ENCODE data around the gene AXIN2. TPM values are rescaled to one million over a fixed set of nuclear protein-coding genes. Genes with fewer than 3 reads are reported as not detected.

Gene AXIN2
- total and polyA plus RNA-seq, 5 donors = 8.9 to 31.1 (median 27.3) TPM

DNA sequence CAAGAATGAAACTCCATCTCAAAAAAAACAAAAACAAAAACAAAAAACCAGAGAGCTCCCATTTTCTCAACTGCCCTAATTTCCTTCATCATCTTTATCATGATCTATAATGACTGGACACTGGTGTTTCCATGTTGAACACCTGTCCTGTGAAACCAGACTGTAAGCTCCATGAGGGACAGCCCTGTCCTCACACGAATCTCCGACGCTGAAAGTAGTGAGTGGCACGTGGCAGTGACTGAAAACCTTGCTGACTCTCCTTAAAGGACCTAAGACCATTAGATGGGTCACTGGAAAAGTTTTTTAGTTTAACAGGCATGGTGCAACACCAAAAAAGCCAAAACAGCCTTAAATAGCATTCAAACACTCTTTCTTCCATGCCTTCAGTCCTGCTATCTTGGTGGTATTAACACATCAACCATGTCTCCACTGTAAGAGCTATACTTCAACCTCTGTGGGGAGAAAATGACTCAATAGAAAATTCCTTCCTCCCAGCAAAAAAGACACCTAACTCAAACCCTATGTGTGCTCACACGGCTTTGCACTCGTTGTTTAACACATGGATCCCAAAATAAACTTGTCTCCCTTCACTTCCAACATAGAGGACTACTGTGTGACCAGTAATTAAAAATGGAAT is 8.3 kb downstream of the AXIN2 start:
- Histone ChIP-seq H3K27ac (ENCODE audit: low read length) (peak overlapping the region; percentile 89), H3K4me1 (ENCODE audit: control insufficient read depth, insufficient read depth, low read length) (peaks cover 7% of the 10 kb centered on the region)
- DNase-seq = no peak

DNA sequence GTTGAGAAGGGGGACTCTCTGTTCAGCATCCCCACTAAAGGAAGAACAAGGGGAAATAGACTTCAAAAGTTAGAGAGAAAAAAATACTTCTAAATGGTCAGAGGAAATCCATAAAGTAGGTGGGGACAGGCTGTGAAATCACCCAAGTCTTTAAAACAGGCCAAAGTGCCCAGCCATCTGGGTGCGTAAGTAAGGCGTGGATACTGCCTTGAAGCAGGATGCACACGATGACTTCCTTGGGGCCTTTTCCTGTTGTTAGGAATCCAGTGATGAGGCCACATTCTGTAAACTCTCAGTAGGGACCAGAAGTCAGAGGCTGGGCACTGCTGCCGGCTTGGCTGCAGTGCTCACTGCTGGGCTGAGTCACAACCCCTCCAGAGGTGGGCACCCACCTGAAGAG is 9.2 kb downstream of the AXIN2 start:
- Histone ChIP-seq H3K9me3 (ENCODE audit: control insufficient read depth, low read length) (no peaks in the 10 kb centered on the region), H3K4me1 (ENCODE audit: control insufficient read depth, insufficient read depth, low read length) (peaks cover 4% of the 10 kb centered on the region), H3K27ac (ENCODE audit: low read length) (peak overlapping the region; percentile 74), H3K4me3 (ENCODE audit: low read length) (no peak overlapping the region), H3K27me3 (ENCODE audit: control insufficient read depth, insufficient read depth) (no peaks in the 10 kb centered on the region)
- DNase-seq = no peak
- ATAC-seq = no peak
- intact Hi-C loops (cut with DNase I) = loop anchor here in 1 of 4 donors (10.0 kb wide), 1 partner anchor 257 kb away; no protein-coding TSS in a partner anchor
- 70% methylated on average over 4 of the region's 4 CpGs for WGBS

More for the DNA sequence above, 8.3 kb downstream of the AXIN2 start:
- Histone ChIP-seq H3K9me3 (ENCODE audit: control insufficient read depth, low read length) (no peaks in the 10 kb centered on the region), H3K4me3 (ENCODE audit: low read length) (no peak overlapping the region), H3K27me3 (ENCODE audit: control insufficient read depth, insufficient read depth) (no peaks in the 10 kb centered on the region)
- ATAC-seq = no peak
- 76% methylated on average over 6 of the region's 6 CpGs for WGBS
- intact Hi-C loops (cut with DNase I) = loop anchor here in 1 of 4 donors (10.0 kb wide), 1 partner anchor 258 kb away; no protein-coding TSS in a partner anchor

DNA sequence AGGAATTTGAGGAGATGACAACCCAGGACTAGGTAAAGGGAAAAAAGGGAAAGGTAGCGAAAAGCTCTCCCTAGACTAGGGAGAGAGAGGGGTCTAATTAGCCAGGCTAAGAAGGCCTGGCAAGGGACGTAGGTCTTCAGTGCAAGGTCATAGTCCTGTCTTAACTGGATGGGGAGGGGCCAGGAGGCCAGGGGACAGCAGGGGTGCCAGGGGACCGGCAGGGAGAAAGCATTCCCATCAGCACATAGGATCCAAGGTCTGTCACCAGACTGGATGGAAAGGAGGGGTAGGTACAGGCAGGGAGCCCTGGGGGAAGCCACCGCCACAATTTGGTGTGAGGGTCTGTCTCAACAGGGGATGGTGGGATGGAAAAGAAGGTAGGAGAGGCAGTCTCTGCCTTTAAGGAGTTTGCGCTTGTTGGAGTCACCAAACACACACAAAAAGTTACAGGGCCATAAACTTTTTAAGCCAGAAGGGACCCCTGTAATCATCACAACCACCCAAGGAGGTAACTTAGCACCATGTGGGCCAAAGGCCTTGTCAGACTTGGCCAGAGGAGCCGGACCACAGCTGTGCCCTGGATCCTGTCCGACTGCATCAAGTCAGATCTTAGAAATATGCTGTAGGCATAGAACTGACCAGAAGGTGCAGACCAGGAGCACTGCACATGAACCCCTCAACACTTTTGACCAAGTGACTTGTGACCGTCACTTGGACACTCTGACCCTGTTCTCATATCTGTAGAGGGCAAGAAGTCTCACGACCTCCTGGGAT is 10.0 kb downstream of the AXIN2 start:
- no peak for ATAC-seq
- no peaks in the 10 kb centered on the region for H3K27me3 ChIP-seq (ENCODE audit: control insufficient read depth, insufficient read depth)
- no peaks in the 10 kb centered on the region for H3K9me3 ChIP-seq (ENCODE audit: control insufficient read depth, low read length)
- H3K4me3 ChIP-seq (ENCODE audit: low read length) = no peak overlapping the region
- peaks cover 8% of the 10 kb centered on the region for H3K4me1 ChIP-seq (ENCODE audit: control insufficient read depth, insufficient read depth, low read length)
- peak overlapping the region; percentile 74 for H3K27ac ChIP-seq (ENCODE audit: low read length)
- 70% methylated on average over 9 of the region's 9 CpGs for WGBS
- intact Hi-C loops (cut with DNase I) = loop anchor here in 1 of 4 donors (10.0 kb wide), 1 partner anchor 257 kb away; no protein-coding TSS in a partner anchor
- peak; percentile 37 to 72 (median 60) for DNase-seq

DNA sequence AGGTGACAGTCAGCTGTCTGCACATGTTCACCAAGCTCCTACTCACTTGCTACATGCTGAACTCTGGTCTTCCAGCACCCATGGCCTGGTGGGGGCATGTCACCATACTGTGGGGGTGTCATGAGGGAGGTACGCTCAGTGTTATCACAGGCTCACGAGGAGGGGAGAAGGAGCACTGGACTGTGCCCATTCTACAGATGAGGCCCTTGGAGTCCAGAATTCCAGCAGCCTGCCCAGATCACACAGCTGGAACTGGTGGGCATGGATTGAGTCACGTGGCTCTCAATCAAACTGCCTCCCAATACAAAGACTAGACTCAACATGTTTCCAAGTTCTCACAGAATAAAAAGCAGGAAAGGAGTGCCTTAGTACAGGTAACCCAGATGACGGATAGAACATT is 10.7 kb downstream of the AXIN2 start:
- 90% methylated on average over 4 of the region's 4 CpGs for WGBS
- no peaks in the 10 kb centered on the region for H3K9me3 ChIP-seq (ENCODE audit: control insufficient read depth, low read length)
- H3K4me3 ChIP-seq (ENCODE audit: low read length) = no peak overlapping the region
- H3K4me1 ChIP-seq (ENCODE audit: control insufficient read depth, insufficient read depth, low read length) = peaks cover 11% of the 10 kb centered on the region
- intact Hi-C loops (cut with DNase I) = loop anchor here in 1 of 4 donors (10.0 kb wide), 1 partner anchor 256 kb away; no protein-coding TSS in a partner anchor
- peak overlapping the region; percentile 74 for H3K27ac ChIP-seq (ENCODE audit: low read length)
- H3K27me3 ChIP-seq (ENCODE audit: control insufficient read depth, insufficient read depth) = no peaks in the 10 kb centered on the region
- DNase-seq = no peak
- no peak for ATAC-seq

DNA sequence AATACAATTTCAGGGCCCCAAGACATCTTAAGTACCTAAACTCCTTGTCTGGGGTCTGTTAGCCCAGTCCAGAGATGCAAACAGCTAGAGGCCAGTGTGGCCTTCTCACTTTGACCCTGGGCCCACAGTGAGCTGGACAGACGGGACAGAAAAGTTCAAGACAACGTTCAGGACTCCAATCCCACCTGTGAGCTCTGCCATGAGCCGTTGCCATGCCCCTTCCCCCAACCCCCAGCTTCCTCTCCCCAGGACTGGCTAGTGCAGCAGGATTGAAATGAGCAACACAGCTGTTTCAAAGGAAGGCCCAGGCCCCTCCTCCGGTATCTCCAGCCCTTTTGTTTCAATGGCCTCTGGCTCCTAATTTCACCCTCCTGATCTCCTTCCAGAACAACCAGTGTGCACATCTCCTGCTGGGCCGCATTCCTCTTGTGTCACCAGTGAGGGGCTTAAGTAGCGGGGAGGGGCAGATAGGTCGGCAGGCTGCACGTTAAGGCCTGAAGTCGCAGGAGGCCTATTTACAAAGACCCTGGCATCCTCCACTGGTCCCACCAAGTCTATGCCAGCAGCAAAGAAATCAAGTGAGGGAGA is 11.3 kb downstream of the AXIN2 start:
- H3K4me1 ChIP-seq (ENCODE audit: control insufficient read depth, insufficient read depth, low read length) = peaks cover 15% of the 10 kb centered on the region
- H3K4me3 ChIP-seq (ENCODE audit: low read length) = no peak overlapping the region
- H3K27me3 ChIP-seq (ENCODE audit: control insufficient read depth, insufficient read depth) = no peaks in the 10 kb centered on the region
- no peaks in the 10 kb centered on the region for H3K9me3 ChIP-seq (ENCODE audit: control insufficient read depth, low read length)
- H3K27ac ChIP-seq (ENCODE audit: low read length) = peak overlapping the region; percentile 53
- 62% methylated on average over 9 of the region's 9 CpGs for WGBS
- DNase-seq (no peak), ATAC-seq (no peak)
- intact Hi-C loops (cut with DNase I) = loop anchor here in 1 of 4 donors (10.0 kb wide), 1 partner anchor 255 kb away; no protein-coding TSS in a partner anchor

DNA sequence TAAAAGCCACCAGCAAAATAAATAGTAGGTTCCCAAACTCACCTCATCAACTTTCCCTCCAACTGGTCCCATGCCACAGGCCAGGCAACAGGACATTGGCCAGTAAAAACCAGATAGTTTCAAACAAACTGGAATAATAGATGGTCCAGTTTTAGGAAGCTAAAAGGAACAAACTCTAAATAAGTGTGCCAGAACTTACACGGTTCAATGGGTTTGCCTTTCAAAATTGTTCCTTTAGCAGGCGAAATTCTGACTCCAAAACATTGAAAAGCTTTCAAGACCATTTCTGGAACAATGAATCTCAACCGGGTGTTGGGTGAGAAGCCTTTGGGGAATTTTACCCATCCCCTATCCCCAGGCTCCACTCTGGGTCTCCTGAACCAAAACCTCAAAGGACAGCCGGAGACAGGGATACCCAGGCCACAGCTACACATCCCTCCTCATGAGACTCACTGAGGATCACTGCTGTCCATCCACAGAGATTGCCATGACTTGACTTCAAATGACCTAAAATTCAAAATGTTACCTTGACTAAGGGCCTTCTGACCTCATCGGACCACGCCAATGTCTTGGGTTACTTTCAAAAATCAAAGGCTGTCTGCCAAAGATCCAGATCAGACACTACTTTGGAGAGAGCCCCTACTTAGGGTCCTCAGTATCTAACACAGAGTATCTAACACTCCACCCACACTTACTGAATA is 13.0 kb downstream of the AXIN2 start:
- Histone ChIP-seq H3K9me3 (ENCODE audit: control insufficient read depth, low read length) (no peaks in the 10 kb centered on the region), H3K27ac (ENCODE audit: low read length) (peak overlapping the region; percentile 27), H3K4me3 (ENCODE audit: low read length) (no peak overlapping the region), H3K4me1 (ENCODE audit: control insufficient read depth, insufficient read depth, low read length) (peaks cover 18% of the 10 kb centered on the region), H3K27me3 (ENCODE audit: control insufficient read depth, insufficient read depth) (no peaks in the 10 kb centered on the region)
- DNase-seq (no peak), ATAC-seq (no peak)
- intact Hi-C loops (cut with DNase I) = no loop called here
- 96% methylated on average over 6 of the region's 6 CpGs for WGBS

DNA sequence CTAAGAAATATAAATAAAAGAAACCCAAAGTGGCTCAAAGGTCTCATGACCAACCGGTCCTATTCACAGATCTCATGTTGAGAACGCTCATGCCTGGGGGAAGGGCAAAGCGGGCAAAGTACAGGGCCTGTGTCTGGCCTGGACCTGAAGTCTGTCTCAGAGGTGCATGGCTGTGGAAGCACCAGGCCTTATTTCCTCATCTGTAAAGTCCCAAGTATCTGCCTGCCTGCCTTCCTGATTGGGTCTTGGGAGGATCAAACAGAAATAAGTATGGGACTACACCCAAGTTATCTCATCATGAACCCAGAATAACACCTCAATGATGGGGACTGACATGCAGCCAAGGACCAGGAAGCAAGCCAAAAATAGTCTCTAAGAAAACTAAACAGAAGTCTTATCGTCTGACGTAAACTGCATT is 14.2 kb downstream of the AXIN2 start:
- peak overlapping the region; percentile 95 for H3K27ac ChIP-seq (ENCODE audit: low read length)
- ATAC-seq (peak; percentile 67 to 79), DNase-seq (no peak)
- 40% methylated on average over 5 of the region's 5 CpGs for WGBS
- no peaks in the 10 kb centered on the region for H3K9me3 ChIP-seq (ENCODE audit: control insufficient read depth, low read length)
- peaks cover 23% of the 10 kb centered on the region for H3K4me1 ChIP-seq (ENCODE audit: control insufficient read depth, insufficient read depth, low read length)
- H3K4me3 ChIP-seq (ENCODE audit: low read length) = no peak overlapping the region
- no peaks in the 10 kb centered on the region for H3K27me3 ChIP-seq (ENCODE audit: control insufficient read depth, insufficient read depth)
- intact Hi-C loops (cut with DNase I) = no loop called here

DNA sequence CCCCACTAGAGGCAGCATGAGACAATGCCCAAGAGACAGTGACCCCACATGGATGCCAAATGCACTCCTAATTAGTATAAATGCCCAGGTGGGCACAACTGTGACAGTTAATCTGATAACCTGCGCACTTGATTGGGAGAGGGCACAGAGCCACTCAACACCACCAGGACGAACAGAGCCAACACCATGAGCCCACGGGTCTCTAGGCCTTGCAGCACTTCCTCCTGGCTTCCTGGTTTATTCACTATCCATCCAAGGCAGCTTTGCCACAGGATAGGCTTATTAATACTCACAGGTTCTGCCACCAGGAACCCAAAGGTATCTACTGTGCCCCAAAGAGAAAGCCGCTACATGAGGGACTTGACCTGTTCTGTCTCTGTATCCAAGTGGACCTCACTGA is 14.9 kb downstream of the AXIN2 start:
- no peak for ATAC-seq
- Histone ChIP-seq H3K9me3 (ENCODE audit: control insufficient read depth, low read length) (no peaks in the 10 kb centered on the region), H3K27ac (ENCODE audit: low read length) (peak overlapping the region; percentile 83), H3K4me1 (ENCODE audit: control insufficient read depth, insufficient read depth, low read length) (peaks cover 21% of the 10 kb centered on the region), H3K4me3 (ENCODE audit: low read length) (no peak overlapping the region), H3K27me3 (ENCODE audit: control insufficient read depth, insufficient read depth) (no peaks in the 10 kb centered on the region)
- DNase-seq = no peak
- intact Hi-C loops (cut with DNase I) = no loop called here
- 77% methylated on average over 4 of the region's 4 CpGs for WGBS

DNA sequence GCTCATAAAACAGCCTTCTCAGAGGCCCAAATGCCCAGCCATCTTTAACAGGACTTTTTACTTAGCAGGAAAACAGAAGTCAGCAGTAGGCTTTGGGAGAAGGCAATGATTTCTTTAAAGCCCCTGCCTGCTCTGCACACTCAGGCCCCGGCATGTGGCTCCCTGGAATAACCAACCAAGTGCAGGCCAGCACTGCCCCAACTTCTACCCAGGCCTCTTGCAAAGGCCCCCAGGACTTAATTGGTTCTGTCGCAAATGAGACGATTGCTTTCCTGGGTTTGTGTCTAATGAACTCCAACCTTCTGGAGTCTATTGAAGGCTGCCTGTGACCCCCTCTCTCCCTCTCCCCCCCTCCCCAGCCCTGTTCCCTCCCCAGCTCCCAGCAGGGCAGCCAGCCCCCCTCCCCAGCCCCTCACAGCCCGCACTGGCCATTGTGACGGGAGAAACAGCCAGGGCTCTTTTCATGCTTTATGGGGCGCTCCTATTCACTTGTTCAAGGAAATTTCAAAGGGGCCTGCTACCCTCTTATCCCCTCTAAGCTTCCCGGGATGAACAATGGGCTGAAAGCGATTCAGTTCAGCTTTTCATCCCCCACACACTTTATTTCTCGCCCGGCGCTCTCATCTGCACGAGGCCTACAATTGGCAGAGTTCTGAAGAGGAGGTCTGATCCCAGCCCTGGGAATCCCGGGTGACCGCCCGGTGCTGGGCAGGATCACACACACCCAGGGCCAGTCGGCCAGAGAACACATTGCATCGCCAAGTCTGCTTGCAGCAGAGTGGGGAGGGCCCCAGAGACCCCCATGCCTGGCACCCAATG is 15.5 kb downstream of the AXIN2 start:
- WGBS = 64% methylated on average over 17 of the region's 17 CpGs
- intact Hi-C loops (cut with DNase I) = no loop called here
- Histone ChIP-seq H3K27ac (ENCODE audit: low read length) (peak overlapping the region; percentile 83), H3K27me3 (ENCODE audit: control insufficient read depth, insufficient read depth) (no peaks in the 10 kb centered on the region), H3K4me3 (ENCODE audit: low read length) (no peak overlapping the region), H3K9me3 (ENCODE audit: control insufficient read depth, low read length) (no peaks in the 10 kb centered on the region), H3K4me1 (ENCODE audit: control insufficient read depth, insufficient read depth, low read length) (peaks cover 21% of the 10 kb centered on the region)
- peak in 2 of 3 donors; percentile 32 to 60 for DNase-seq
- ATAC-seq = peak; percentile 18 to 62

DNA sequence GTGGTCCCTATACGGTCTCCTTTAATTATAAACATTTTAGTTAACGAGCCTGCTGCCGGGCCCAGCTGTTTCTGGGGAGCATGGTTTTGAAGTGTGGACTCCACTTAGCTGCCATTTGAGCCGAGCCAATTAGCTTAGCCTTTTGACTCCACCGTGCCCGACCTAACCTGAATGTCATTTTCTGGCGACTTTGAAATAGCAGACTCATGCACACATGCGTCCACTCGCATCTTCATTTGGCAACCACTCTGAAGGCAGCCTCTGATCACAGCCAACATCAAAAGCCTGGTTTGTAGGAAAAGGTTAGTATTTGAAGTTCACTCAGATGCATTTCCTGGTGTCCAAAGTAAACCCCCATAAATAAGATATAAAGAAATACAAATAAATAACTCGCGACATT is 16.8 kb downstream of the AXIN2 start:
- Histone ChIP-seq H3K27ac (ENCODE audit: low read length) (peak overlapping the region; percentile 48), H3K9me3 (ENCODE audit: control insufficient read depth, low read length) (no peaks in the 10 kb centered on the region), H3K27me3 (ENCODE audit: control insufficient read depth, insufficient read depth) (no peaks in the 10 kb centered on the region), H3K4me3 (ENCODE audit: low read length) (no peak overlapping the region), H3K4me1 (ENCODE audit: control insufficient read depth, insufficient read depth, low read length) (peaks cover 21% of the 10 kb centered on the region)
- intact Hi-C loops (cut with DNase I) = no loop called here
- 75% methylated on average over 11 of the region's 11 CpGs for WGBS
- ATAC-seq (no peak), DNase-seq (no peak)
